Activated CD4-positive, CD25-positive, alpha-beta regulatory T cell treated with anti-CD3 and anti-CD28 coated beads, Interleukin-2, amount 50 U/mL, for 24 hours (primary cell): Measurements from ENCODE around the gene SPATA2.
"Not testable (repeated sequence)": the region's sequence is repeated elsewhere in the genome, so short reads cannot be mapped to it uniquely, and the experiment has no call there.

Experiments
- ATAC-seq, 2 donors: fragments of 150-1000 bp; cut with Tn5 transposase; one replicate each; pipeline ENCODE4 v1.10.0; 2021; ENCODE audit warnings: mild to moderate bottlenecking in 1 of 2, moderate library complexity in 1 of 2

Gene SPATA2, protein sequence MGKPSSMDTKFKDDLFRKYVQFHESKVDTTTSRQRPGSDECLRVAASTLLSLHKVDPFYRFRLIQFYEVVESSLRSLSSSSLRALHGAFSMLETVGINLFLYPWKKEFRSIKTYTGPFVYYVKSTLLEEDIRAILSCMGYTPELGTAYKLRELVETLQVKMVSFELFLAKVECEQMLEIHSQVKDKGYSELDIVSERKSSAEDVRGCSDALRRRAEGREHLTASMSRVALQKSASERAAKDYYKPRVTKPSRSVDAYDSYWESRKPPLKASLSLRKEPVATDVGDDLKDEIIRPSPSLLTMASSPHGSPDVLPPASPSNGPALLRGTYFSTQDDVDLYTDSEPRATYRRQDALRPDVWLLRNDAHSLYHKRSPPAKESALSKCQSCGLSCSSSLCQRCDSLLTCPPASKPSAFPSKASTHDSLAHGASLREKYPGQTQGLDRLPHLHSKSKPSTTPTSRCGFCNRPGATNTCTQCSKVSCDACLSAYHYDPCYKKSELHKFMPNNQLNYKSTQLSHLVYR

DNA sequence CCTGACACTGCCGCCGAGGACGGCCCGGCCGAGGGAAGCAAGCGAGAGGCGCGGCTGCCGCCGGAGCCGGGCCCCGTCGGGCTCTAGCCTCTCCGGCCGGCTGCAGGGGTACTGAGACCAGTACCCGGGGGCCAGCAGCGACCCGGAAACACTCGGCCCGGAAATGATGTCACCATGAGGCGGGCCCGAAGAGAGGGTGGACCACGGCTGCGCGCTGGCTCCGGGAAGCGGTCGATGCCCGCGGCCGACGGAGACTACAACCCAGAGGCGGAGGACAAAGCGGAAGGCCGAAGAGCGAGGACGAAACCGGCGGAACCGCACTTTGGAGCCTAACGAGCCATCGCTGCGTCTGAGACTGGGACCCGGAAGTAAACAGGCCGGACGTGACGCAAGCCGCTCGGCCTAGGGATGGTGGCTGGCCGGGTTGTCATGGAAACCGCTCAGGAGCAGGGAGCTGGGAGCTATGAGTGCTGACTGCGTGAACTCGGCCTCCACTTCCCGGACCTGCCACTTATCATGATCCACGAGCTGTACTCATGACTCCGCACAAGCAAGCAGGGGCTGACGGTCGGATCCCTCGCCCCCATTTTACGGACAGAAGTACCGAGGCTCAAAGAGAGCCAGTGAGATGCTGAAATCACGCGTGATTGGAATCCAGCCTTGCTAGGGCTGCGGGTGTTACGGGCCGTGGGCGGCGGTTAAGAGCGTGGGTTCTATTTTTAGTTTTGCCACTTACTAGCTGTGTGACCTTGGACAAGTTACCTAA is at the start of gene SPATA2:
Gene SPATA2, minus strand, starts transcription at position 150 of the 766 bp plus-strand sequence. CDS start 7,039 bp downstream, outside the sequence.
- ATAC-seq: peak; percentile 84 to 86

DNA sequence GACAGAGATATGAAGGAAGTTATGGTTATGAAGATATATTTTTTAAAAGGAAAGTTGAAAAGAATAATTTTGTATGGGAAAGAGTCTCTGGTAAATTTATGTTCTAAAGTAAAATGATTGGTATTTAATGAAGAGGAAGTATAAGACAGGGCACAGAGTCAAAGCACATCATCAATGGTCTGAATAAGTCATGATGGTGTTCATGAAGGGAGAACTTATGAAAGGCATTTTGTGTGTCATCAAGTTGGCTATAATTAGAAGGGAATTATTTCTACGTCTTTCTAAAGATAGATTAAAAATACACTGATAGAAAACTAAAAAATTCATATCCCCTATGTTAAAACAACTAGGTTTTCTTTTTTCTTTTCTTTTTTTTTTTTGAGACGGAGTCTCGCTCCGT is 46.1 kb upstream of the SPATA2 start:
- ATAC-seq: no peak

DNA sequence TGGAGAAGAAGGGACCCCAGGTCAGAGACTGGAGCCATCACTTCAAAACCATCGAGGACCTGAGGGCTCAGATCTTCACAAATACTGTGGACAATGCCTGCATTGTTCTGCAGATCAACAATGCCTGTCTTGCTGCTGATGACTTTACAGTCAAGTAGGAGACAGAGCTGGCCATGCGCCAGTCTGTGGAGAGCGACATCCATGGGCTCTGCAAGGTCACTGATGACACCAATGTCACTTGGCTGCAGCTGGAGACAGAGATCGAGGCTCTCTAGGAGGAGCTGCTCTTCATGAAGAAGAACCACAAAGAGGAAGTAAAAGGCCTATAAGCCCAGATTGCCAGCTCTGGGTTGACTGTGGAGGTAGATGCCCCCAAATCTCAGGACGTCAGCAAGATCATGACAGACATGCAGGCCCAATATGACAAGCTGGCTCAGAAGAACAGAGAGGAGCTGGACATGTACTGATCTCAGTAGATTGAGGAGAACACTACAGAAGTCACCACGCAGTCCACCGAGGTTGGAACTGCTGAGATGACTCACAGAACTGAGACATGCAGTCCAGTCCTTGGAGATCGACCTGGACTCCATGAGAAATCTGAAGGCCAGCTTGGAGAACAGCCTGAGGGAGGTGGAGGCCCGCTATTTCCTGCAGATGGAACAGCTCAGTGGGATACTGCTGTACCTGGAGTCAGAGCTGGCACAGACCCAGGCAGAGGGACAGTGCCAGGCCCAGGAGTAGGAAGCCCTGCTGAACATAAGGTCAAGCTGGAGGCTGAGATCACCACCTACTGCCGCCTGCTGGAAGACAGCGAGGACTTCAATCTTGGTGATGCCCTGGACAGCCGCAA is 42.0 kb upstream of the SPATA2 start:
- not testable (repeated sequence) for ATAC-seq

DNA sequence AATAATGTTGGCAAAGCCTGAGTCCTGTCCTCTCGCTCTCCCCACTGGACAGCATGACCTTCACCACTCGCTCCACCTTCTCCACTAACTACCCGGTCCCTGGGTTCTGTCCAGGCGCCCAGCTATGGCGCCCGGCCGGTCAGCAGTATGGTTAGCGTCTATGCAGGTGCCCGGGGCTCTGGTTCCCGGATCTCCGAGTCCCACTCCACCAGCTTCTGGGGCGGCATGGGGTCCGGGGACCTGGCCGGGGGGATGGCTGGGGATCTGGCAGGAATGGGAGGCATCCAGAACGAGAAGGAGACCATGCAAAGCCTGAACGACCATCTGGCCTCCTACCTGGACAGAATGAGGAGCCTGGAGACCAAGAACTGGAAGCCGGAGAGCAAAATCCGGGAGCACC is 41.4 kb upstream of the SPATA2 start:
- no peak for ATAC-seq

DNA sequence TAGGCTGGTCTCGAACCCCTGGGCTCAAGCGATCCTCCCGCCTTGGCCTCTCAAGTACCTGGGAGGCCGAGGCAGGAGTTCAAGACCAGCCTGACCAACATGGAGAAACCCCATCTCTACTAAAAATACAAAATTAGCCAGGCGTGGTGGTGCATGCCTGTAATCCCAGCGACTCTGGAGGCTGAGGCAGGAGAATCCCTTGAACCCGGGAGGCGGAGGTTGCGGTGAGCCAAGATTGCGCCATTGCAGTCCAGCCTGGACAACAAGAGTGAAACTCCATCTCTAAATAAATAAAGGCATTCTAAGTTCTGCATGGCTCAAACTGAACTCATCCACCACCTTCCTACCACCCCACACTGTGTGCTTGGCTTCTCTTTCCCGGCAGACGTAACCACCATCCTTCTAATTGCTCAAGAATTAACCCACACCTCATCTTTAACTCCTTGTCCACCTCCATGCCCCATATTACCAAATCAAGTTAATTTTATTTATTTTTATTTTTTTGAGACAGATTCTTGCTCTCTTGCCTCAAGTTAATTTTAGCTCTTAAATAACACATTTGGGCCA is 40.6 kb upstream of the SPATA2 start:
- not testable (repeated sequence) for ATAC-seq

DNA sequence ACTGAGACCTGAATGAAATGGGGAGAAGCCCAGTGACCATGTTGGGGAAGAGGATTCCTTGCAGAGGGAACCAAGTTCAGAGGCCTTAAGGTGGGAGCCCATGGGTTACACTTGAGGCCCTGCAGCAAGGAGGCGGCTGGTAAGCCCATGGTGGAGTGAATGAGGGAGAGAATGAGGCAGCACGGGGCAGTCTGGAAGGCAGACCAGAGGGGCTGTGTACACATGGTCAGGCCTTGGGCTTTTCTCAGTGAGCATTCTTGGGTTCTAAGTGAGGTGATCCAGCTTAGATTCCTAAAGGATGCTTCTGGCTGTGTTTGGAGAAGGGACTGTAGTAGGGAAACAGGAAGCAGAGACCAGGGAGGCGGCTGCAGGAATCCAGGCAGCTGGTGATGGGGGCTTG is 39.8 kb upstream of the SPATA2 start:
- no peak for ATAC-seq

DNA sequence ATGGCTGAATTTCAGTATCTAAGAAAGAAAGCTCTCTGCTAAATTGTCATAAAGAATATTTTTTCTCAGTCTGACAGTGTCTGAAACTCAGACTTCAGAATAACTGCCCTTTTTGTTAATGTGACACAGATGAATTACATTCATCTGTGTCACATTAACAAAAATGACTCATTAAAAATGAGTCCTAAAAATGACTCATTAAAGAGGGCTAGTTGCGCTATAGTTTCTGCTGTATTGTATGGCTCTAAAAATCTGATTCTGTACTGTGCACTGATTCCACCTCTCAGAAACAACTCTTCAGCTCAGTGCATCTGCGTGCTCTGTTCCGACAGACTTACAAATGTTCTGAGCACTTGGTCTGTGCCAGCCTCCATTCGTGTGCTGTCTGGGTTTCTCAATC is 35.8 kb upstream of the SPATA2 start:
- peak; percentile 97 to 98 for ATAC-seq

DNA sequence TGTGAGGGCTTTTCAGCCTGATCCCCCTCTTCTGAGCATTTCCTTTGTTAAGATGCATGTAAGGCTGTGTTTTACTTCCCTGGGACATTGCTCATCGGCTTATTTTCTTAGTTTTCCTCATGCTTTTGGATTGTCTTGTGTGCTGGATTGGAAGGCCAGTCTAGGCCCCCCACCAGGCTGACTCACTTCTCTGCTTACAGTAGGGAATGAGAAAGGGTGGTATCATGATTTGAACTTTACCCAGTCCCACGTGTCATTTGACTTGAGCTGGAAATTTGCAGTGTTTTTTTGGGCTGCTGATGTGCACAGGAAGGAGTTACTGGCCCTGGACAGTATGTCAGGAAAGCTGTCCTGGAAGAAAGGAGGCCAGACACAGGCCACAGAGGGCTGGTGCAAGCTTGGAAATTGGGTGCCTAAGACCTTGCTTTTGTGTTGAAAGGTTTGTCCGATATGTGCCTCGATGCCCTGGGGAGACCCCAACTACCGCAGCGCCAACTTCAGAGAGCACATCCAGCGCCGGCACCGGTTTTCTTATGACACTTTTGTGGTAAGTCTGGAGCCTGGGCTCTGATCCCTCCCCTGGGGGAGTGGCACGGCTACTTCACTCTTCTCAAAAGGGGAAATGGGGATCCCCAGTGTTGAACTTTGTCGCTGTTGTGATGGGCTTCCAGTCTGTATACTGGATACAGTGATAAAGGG is 33.6 kb upstream of the SPATA2 start:
- no peak for ATAC-seq

DNA sequence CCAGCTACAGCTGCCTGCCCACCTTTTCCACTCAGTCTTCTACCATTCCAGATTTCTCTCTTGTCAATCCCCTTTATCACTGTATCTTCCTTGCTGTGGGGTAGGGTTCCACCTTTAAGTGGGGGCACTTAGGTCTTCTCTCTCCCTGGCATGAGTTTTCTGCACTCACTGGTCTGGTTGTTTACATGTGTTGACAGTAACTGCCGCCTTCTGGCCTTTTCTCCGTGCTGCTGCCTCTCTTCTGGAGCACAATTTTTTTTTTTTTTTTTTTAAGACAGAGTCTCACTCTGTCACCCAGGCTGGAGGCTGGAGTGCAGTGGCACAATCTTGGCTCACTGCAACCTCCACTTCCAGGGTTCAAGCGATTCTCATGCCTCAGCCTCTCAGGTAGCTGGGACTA is 32.8 kb upstream of the SPATA2 start:
- ATAC-seq: no peak

DNA sequence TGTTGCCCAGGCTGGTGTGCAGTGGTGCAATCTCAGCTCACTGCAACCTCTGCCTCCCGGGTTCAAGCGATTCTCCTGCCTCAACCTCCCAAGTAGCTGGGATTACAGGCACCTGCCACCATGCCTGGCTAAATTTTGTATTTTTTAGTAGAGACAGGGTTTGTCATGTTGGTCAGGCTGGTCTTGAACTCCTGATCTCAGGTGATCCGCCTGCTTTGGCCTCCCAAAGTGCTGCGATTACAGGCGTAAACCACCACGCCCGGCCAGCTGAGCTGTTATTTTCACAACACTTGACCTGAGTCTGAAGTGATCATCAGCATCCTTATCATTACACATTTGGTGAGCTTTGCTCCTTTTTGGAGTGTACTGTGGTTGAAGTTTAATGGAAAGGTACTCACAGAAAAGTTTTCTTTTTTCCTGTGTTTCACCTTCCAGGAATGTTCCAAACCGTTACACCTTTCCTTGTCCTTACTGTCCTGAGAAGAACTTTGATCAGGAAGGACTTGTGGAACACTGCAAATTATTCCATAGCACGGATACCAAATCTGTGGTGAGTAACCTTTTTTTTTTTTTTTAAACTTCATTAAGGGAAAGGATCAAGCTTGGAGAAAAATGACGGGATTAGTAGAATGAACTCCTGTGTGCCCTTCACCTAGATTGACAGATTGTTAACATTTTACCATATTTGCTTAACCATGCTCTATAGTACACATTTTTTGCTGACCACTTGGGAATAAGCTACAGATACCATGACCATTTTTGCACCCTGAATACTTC is 30.6 kb upstream of the SPATA2 start:
- no peak for ATAC-seq

DNA sequence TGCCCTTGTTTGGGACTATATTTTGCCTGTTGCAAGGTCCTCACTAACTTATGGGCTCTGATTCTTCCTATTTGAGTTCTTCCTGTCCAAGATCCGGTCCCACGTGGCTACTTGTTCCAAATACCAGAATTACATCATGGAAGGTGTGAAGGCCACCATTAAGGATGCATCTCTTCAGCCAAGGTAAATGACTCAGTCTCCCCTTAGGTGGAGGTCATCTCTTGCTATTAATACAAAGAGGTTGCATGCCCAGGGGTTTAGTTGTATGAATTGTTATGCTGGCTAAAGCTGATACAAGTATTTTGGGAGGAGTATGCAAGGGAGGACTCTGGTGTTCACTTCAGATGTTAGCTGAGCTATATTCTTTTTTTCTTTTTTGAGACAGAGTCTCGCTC is 30.0 kb upstream of the SPATA2 start:
- no peak for ATAC-seq

DNA sequence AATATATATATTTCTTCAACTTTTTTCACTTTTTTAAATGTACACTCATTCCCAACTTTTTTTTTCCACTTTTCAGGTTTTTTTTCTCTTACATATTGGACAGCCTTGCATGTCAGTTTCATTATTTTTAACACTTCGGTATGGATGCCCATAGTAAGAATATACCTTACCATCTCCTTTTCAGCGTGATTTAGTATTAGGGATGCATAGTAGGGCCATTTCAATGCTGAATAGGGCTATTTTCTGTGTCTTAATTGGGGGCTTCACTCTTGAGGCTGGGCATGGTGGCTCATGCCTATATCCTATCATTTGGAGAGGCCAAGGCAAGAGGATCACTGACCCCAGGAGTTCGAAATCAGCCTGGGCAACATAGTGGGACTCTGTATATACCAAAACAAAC is 27.6 kb upstream of the SPATA2 start:
- no peak for ATAC-seq

DNA sequence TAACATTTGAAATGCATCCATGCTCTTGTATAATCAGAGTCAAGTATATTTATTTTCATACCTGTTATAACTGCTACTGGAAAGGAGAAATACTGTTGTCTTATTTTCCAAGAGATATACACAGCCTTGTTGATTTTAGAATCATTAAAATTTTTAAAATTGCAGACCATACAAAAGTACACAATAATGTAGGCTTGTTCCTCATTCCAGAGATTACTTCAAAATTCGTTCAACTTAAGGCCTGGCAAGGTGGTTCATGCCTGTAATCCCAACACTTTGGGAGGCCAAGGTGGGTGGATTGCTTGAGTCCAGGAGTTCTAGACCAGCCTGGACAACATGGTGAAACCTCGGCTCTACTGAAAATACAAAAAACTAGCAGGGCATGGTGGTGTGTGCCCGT is 27.0 kb upstream of the SPATA2 start:
- ATAC-seq: no peak

DNA sequence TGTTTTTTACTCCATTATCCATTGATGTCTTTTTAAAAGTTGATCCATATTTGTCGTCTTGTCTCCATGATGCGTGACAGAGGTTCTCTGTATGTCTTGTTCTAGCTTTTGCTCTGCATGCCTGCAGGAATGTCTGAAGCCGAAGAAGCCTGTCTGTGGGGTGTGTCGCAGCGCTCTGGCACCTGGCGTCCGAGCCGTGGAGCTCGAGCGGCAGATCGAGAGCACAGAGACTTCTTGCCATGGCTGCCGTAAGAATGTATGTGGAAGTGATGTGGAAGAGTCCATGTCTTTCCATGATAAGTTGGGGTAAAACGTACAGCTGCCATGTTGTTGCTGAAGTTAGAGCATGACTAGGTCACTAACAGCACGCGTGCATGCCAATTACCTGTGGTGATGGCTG is 26.1 kb upstream of the SPATA2 start:
- ATAC-seq: no peak

DNA sequence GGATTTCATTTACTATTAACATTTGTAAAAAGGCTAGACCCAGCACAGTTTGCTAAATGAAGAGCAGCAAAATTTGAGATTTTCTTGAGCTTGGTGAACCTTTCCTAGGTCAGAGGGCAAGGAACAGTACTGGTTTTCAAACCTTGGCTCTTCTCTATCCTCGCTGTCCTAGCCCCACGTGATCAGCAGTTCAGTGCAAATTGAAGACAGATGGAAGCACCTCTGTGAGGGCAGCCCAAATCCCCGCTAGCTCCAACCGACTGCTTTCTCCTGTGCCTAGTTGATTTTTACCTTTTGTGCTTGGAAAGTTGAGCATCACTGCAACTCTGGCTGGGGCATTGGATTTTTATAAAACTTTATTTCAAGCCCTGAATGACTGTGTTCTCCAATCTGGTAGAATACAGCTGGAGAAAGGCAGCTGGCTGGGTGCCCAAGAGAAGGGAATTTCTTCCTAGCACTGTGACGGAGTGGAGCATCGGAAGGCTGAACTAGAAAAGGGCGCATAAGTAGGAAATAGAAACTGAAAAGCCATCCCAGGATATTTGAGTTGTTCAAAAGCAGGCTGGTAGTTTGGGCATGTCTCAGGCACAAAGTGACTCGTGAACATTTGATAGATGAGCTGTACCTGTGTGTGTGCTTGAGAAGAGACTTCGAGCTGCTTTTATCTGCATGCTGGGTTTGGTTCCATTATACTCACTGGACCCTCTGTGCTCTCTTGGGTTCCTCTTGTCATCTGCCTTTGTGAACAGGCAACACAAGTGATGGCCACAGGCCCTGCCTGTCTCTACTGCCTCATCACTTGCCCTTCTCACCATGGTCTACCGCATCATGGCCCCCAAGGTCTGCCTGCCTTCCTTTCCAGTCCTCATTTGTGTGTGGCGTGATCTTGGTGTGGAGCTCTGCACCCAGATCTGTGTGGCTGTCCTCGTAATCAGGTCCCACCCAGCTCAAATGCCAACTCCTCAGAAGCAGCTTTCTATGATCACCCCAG is 23.1 kb upstream of the SPATA2 start:
- no peak for ATAC-seq

DNA sequence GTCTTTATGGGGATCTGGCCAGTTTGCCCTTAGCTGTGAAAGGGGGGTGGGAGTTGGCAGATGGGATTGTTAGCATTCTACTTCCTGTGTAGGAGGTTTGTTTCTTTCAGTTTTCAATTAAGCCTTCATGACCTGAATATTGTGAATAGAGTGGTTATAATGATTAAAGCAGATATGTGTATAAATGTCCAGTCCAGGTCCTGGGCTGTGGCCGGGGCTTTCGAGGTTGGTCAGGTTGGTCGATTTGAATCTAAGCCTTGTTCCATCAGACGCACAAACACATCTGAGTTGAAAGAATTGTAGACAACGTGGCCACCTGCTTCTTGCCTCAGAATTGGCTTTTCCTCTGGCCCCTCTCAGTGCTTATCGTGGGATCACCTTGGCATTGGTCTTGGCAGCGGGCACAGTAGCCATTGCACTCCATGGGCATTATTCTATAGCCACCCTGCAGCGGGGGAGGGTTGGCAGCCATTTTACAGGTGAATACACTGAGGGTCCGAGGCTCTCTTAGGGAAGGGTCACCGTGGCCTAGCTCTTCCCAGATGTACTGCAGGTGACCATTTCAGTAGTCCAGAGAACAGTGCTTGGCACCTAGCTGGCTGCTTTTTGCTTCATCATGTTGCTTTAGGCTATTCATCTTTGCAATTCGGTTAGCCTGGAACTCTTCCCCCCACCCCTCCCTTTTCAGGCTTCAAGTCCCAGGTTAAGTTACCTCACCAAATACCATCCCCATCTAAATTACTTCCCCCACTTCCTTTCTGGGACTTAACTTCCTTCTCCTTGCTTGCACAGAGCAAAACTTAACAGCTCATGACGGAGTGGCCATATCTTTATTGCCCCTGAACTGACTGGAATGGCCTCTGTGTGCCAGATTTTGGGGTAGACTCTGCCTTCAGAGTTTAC is 21.9 kb upstream of the SPATA2 start:
- peak; percentile 8 to 13 for ATAC-seq

DNA sequence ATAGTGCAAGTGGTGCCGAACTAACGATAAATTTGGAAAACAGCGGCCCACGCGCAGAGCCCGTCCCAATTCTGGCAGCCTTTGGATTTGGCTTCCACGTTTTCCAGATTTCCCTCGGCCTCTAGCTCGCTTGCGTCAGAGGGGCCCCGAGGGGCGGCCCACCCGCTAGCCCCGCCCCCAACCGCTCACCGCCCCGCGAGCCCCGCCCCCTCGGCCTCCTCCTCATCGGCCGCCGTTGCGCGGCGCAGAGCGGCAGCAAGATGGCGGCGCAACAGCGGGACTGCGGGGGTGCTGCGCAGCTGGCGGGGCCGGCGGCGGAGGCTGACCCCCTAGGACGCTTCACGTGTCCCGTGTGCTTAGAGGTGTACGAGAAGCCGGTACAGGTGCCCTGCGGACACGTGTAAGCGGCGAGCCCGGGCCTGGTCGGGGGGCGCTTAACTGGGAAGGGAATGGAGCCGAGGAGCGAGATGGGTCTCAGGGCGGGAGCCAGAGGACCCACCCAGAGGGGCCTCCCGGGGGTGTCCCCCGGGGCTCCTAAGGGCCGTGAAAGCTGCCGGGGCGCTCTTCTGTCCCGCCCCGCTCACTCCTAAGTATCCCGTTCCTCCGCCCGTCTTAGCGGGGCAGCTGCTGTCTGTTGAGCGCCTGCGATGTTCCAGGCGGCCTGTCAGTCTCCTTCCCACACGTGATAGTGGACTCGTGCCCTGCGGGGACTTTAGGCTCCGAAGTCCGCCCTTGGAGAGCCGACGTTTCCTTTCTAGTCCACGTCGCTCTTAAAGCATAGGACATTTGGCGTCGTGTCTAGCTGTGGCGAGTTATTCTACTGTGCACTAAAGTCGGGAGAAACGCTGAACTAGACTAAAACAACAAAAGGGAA is 21.1 kb upstream of the SPATA2 start, which contains the start of gene RNF114:
Gene RNF114, plus strand, starts transcription at position 245 of the 874 bp plus-strand sequence. Its CDS starts 16 bp downstream, at position 261.
- ATAC-seq: peak; percentile 87
